BLaER1 treated with 17β-estradiol and CSF1 and Interleukin-3, amounts not matched to agents 10 nM and 100 nM (cell line): ENCODE data around the gene DCTN3.
A peak's percentile ranks its signal among the peaks of the same experiment; 100 is the strongest.

ENCODE experiments used
- H3K27ac ChIP-seq, 11 experiments: shearing (Covaris generic); formaldehyde crosslinking; 2 replicates each; pipeline ENCODE4 v1.8.1; 2022
- H3K27me3 ChIP-seq, 11 experiments: shearing (Covaris generic); formaldehyde crosslinking; 2 replicates each; pipeline ENCODE4 v1.8.1; 2022
- H3K36me3 ChIP-seq, 11 experiments: shearing (Covaris generic); formaldehyde crosslinking; 2 replicates each; pipeline ENCODE4 v1.8.1; 2022
- H3K4me1 ChIP-seq, 10 experiments: shearing (Covaris generic); formaldehyde crosslinking; 2 replicates each; pipeline ENCODE4 v1.8.1; 2022
- H3K4me2 ChIP-seq, 11 experiments: shearing (Covaris generic); formaldehyde crosslinking; 2 replicates each; pipeline ENCODE4 v1.8.1; 2022
- H3K4me3 ChIP-seq, 10 experiments: shearing (Covaris generic); formaldehyde crosslinking; 2 replicates each; pipeline ENCODE4 v1.8.1; 2022
- H3K9ac ChIP-seq, 11 experiments: shearing (Covaris generic); formaldehyde crosslinking; 2 replicates each; pipeline ENCODE4 v1.8.1; 2022
- H3K9me3 ChIP-seq, 11 experiments: shearing (Covaris generic); formaldehyde crosslinking; replicated peaks in 1 of 11; 2 replicates each; pipeline ENCODE4 v1.8.1; 2022
- H4K20me1 ChIP-seq, 11 experiments: shearing (Covaris generic); formaldehyde crosslinking; 2 replicates each; pipeline ENCODE4 v1.8.1; 2022
- Cebpa-rat ChIP-seq, 11 experiments: shearing (Covaris generic); IDR thresholded peaks; 2 replicates each; pipeline ENCODE4 v1.8.1; 2022

DCTN3 gene

GRCh38 chr9:34659592-34660253 is 39.4 kb upstream of the DCTN3 start:
- Histone ChIP-seq H3K9me3 (no peaks in the 10 kb centered on the region), H3K4me2 (no peak overlapping the region), H3K36me3 (peaks cover 0 to 11% (median 0%) of the 10 kb centered on the region in 11 experiments; a peak in 4 of 22 replicates), H3K27ac (no peak overlapping the region), H4K20me1 (0 out of 22 replicates have a peak, but pooled peaks cover 0 to 5% (median 0%) of the 10 kb centered on the region in 11 experiments), H3K4me3 (no peak overlapping the region), H3K27me3 (no peaks in the 10 kb centered on the region), H3K4me1 (peaks cover 4 to 9% (median 5%) of the 10 kb centered on the region in 10 experiments), H3K9ac (no peak overlapping the region)
- TF ChIP-seq Cebpa-rat (IDR thresholded peaks at IDR 0.05) = no peak

GRCh38 chr9:34658461-34658860 is 38.2 kb upstream of the DCTN3 start:
- H3K9ac ChIP-seq = no peak overlapping the region
- H3K4me3 ChIP-seq = no peak overlapping the region
- H3K27me3 ChIP-seq = no peaks in the 10 kb centered on the region
- no peak overlapping the region for H3K4me2 ChIP-seq
- no peak for TF ChIP-seq Cebpa-rat (IDR thresholded peaks at IDR 0.05)
- peaks cover 0 to 11% (median 0%) of the 10 kb centered on the region in 11 experiments; a peak in 4 of 22 replicates for H3K36me3 ChIP-seq
- 0 out of 22 replicates have a peak, but pooled peaks cover 0 to 5% (median 0%) of the 10 kb centered on the region in 11 experiments for H4K20me1 ChIP-seq
- no peaks in the 10 kb centered on the region for H3K9me3 ChIP-seq
- peaks cover under 1 to 1% (median 1%) of the 10 kb centered on the region in 10 experiments; a peak in 18 of 20 replicates for H3K4me1 ChIP-seq
- no peak overlapping the region for H3K27ac ChIP-seq

- no peaks in the 10 kb centered on the region for H3K27me3 ChIP-seq
- H4K20me1 ChIP-seq = peaks cover 0 to 5% (median 0%) of the 10 kb centered on the region in 11 experiments; a peak in 1 of 22 replicates
- no peak overlapping the region for H3K4me2 ChIP-seq
- H3K9ac ChIP-seq = no peak overlapping the region
- peaks cover 0 to 11% (median 0%) of the 10 kb centered on the region in 11 experiments; a peak in 4 of 22 replicates for H3K36me3 ChIP-seq
- H3K9me3 ChIP-seq = no peaks in the 10 kb centered on the region
- TF ChIP-seq Cebpa-rat (IDR thresholded peaks at IDR 0.05) = no peak
- H3K4me3 ChIP-seq = no peak overlapping the region
- H3K4me1 ChIP-seq = peaks cover 9 to 16% (median 13%) of the 10 kb centered on the region in 10 experiments
- H3K27ac ChIP-seq = no peak overlapping the region
Observed at GRCh38 chr9:34656992-34657391, 36.7 kb upstream of the DCTN3 start.

GRCh38 chr9:34655394-34655793 is 35.1 kb upstream of the DCTN3 start:
- no peak overlapping the region for H3K4me2 ChIP-seq
- no peak overlapping the region for H3K27ac ChIP-seq
- no peak overlapping the region for H3K4me3 ChIP-seq
- H4K20me1 ChIP-seq = peaks cover 0 to 6% (median 0%) of the 10 kb centered on the region in 11 experiments; a peak in 1 of 22 replicates
- H3K9me3 ChIP-seq = no peaks in the 10 kb centered on the region
- peaks cover 9 to 19% (median 14%) of the 10 kb centered on the region in 10 experiments for H3K4me1 ChIP-seq
- H3K27me3 ChIP-seq = no peaks in the 10 kb centered on the region
- peaks cover 7 to 23% (median 9%) of the 10 kb centered on the region in 11 experiments; a peak in 18 of 22 replicates for H3K36me3 ChIP-seq
- no peak for TF ChIP-seq Cebpa-rat (IDR thresholded peaks at IDR 0.05)
- no peak overlapping the region for H3K9ac ChIP-seq

GRCh38 chr9:34654323-34655051 is 34.2 kb upstream of the DCTN3 start:
- Histone ChIP-seq H3K9me3 (no peaks in the 10 kb centered on the region), H3K27me3 (no peaks in the 10 kb centered on the region), H4K20me1 (peaks cover 0 to 6% (median 0%) of the 10 kb centered on the region in 11 experiments; a peak in 2 of 22 replicates), H3K4me3 (no peak overlapping the region), H3K36me3 (peaks cover 14 to 25% (median 17%) of the 10 kb centered on the region in 11 experiments), H3K9ac (no peak overlapping the region), H3K4me1 (peaks cover 9 to 20% (median 14%) of the 10 kb centered on the region in 10 experiments), H3K4me2 (no peak overlapping the region), H3K27ac (no peak overlapping the region)
- TF ChIP-seq Cebpa-rat (IDR thresholded peaks at IDR 0.05) = no peak

- Histone ChIP-seq H3K27ac (peak overlapping the region in 1 of 11 experiments; percentile 20; a peak in 1 of 22 replicates), H4K20me1 (peaks cover 0 to 6% (median 0%) of the 10 kb centered on the region in 11 experiments; a peak in 4 of 22 replicates), H3K9ac (peak overlapping the region in 4 of 11 experiments; percentile 10 to 31 (median 17); a peak in 4 of 22 replicates), H3K4me1 (peaks cover 14 to 31% (median 21%) of the 10 kb centered on the region in 10 experiments), H3K4me3 (no peak overlapping the region), H3K36me3 (peaks cover 25 to 35% (median 28%) of the 10 kb centered on the region in 11 experiments), H3K4me2 (peak overlapping the region in 10 of 11 experiments; percentile 8 to 42 (median 26); a peak in 9 of 22 replicates), H3K9me3 (no peaks in the 10 kb centered on the region), H3K27me3 (no peaks in the 10 kb centered on the region)
- TF ChIP-seq Cebpa-rat (IDR thresholded peaks at IDR 0.05) = no peak
Observed at GRCh38 chr9:34653151-34654072, 33.1 kb upstream of the DCTN3 start.

- Histone ChIP-seq H3K27me3 (no peaks in the 10 kb centered on the region), H4K20me1 (peaks cover 0 to 13% (median 6%) of the 10 kb centered on the region in 11 experiments; a peak in 11 of 22 replicates), H3K36me3 (peaks cover 29 to 40% (median 34%) of the 10 kb centered on the region in 11 experiments), H3K27ac (0 out of 22 replicates have a peak overlapping the region, but pooled peaks of 1 of the 11 experiments have one; percentile 20), H3K4me1 (peaks cover 22 to 39% (median 29%) of the 10 kb centered on the region in 10 experiments), H3K9me3 (no peaks in the 10 kb centered on the region), H3K9ac (no peak overlapping the region; a peak in 1 of 22 replicates), H3K4me3 (no peak overlapping the region), H3K4me2 (peak overlapping the region in 8 of 11 experiments; percentile 9 to 42 (median 28); a peak in 6 of 22 replicates)
- no peak for TF ChIP-seq Cebpa-rat (IDR thresholded peaks at IDR 0.05)
Observed at GRCh38 chr9:34652602-34653000, 32.3 kb upstream of the DCTN3 start.
